Gastrocnemius medialis (tissue), 4 donors: ENCODE data around the gene PDLIM4.

ENCODE experiments used
- POLR2A ChIP-seq, 2 donors: fragments of 450-650 bp; IDR thresholded peaks; one replicate each; pipeline ENCODE4 v1.6.1; 2017; ENCODE audit warnings: antibody characterized with exemption in 2 of 2, mild to moderate bottlenecking in 2 of 2, moderate library complexity in 2 of 2
- TF ChIP-seq, protein P1 (sequence below), 5 experiments: fragments of 450-650 bp in 3 of 5; fragments of 200-600 bp in 2 of 5; sonication (generic) in 2 of 5; IDR thresholded peaks in 4 of 5; conservative IDR thresholded peaks in 1 of 5; 1 replicate in 4 of 5; 2 replicates in 1 of 5; pipeline ENCODE4 v1.5.1; 2016 to 2019; ENCODE audit warnings: antibody characterized with exemption in 5 of 5, mild to moderate bottlenecking in 3 of 5, moderate library complexity in 3 of 5

DNA sequence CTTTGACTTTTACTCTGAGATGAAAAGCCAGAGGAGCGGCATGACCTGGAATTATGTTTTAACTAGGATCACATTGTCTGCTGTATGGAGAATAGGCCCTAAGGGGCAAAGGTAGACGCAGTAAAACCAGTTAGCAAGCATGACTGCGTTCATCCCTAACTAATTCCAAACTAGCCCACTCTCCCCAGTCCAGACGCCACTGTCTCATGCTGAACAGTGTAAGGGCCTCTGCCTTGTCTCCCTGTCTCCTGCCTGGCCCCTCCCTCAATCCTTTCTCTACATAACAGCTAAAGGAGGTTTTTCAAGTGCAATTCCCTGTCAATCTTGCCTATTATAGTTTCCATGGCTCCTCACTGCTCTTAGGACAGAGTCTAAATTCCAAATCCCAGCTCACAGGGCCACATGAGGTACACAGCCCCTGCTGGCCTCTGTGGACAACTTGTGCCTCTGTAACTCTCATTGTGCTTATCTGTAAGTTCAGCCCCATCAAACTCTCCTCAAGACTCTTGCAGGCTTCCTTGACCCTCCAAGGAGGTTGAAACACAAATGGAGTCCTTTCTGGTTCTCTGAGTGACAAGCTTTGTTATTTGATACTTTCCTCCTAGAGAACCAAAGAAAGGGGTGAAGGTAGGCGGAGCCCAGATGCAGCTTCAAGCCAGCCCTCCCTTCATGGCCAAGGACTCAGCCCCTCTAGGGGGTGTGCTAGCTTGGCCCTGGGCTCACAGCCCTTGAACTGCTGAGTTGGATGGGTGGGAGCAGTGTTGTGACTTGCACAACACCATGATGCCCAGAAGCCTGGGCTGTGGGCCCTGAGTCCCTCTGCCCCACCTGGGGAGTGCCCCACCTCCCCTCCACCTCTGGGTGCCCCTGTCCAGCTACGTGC is 20.7 kb downstream of the PDLIM4 start:
- TF ChIP-seq, protein P1, sequence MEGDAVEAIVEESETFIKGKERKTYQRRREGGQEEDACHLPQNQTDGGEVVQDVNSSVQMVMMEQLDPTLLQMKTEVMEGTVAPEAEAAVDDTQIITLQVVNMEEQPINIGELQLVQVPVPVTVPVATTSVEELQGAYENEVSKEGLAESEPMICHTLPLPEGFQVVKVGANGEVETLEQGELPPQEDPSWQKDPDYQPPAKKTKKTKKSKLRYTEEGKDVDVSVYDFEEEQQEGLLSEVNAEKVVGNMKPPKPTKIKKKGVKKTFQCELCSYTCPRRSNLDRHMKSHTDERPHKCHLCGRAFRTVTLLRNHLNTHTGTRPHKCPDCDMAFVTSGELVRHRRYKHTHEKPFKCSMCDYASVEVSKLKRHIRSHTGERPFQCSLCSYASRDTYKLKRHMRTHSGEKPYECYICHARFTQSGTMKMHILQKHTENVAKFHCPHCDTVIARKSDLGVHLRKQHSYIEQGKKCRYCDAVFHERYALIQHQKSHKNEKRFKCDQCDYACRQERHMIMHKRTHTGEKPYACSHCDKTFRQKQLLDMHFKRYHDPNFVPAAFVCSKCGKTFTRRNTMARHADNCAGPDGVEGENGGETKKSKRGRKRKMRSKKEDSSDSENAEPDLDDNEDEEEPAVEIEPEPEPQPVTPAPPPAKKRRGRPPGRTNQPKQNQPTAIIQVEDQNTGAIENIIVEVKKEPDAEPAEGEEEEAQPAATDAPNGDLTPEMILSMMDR (IDR thresholded peaks at IDR 0.05 in 4 of 5, conservative IDR thresholded peaks at IDR 0.05 in 1 of 5) = no peak
- no peak for TF ChIP-seq POLR2A (IDR thresholded peaks at IDR 0.05)
